ENCODE measurements around the gene GSTA4.

The GSTA4 gene

GRCh38 chr6:52976591-52977035 lies 18.5 kb downstream of the GSTA4 start (continued):
- TF ChIP-seq PPARA (CRISPR knock-in tag; IDR thresholded peaks at IDR 0.05; ENCODE audit: borderline replicate concordance): no peak
- no peak for TF ChIP-seq ARNTL (CRISPR knock-in tag; IDR thresholded peaks at IDR 0.05; ENCODE audit: borderline replicate concordance, low read depth)
- TF ChIP-seq ZNF70 (CRISPR knock-in tag; IDR thresholded peaks at IDR 0.05): no peak
- TF ChIP-seq ZC3H10 (CRISPR knock-in tag; IDR thresholded peaks at IDR 0.05): no peak
- TF ChIP-seq CREB5 (CRISPR knock-in tag; IDR thresholded peaks at IDR 0.05; ENCODE audit: low read depth): no peak
- TF ChIP-seq ZNF565 (CRISPR knock-in tag; conservative IDR thresholded peaks at IDR 0.05; ENCODE audit: low read depth): no peak
- no peak for TF ChIP-seq TOX (CRISPR knock-in tag; IDR thresholded peaks at IDR 0.05; ENCODE audit: borderline replicate concordance)
- TF ChIP-seq CSDC2 (CRISPR knock-in tag; IDR thresholded peaks at IDR 0.05): no peak
- no peak for TF ChIP-seq BACH2 (CRISPR knock-in tag; IDR thresholded peaks at IDR 0.05; ENCODE audit: borderline replicate concordance)

GRCh38 chr6:52976149-52976548 lies 18.9 kb downstream of the GSTA4 start:
- no peak for TF ChIP-seq TCF4 (CRISPR knock-in tag; IDR thresholded peaks at IDR 0.05; ENCODE audit: borderline replicate concordance)
- no peak for TF ChIP-seq ZFP3 (CRISPR knock-in tag; IDR thresholded peaks at IDR 0.05)
- TF ChIP-seq POU6F1 (CRISPR knock-in tag; IDR thresholded peaks at IDR 0.05; ENCODE audit: borderline replicate concordance, low read depth): no peak
- no peak for TF ChIP-seq TSHZ2 (CRISPR knock-in tag; IDR thresholded peaks at IDR 0.05)
- no peak for TF ChIP-seq CSRNP3 (CRISPR knock-in tag; IDR thresholded peaks at IDR 0.05)
- TF ChIP-seq SNAI2 (CRISPR knock-in tag; IDR thresholded peaks at IDR 0.05): no peak
- no peak for TF ChIP-seq GLIS3 (CRISPR knock-in tag; IDR thresholded peaks at IDR 0.05)
- TF ChIP-seq TOX (CRISPR knock-in tag; IDR thresholded peaks at IDR 0.05; ENCODE audit: borderline replicate concordance): no peak
- TF ChIP-seq ARNTL (CRISPR knock-in tag; IDR thresholded peaks at IDR 0.05; ENCODE audit: borderline replicate concordance, low read depth): no peak
- no peak for TF ChIP-seq PPARA (CRISPR knock-in tag; IDR thresholded peaks at IDR 0.05; ENCODE audit: borderline replicate concordance)
- TF ChIP-seq ZNF8 (CRISPR knock-in tag; IDR thresholded peaks at IDR 0.05): no peak
- no peak for ATAC-seq

GRCh38 chr6:52975580-52975979 lies 19.5 kb downstream of the GSTA4 start:
- peak; percentile 55 for ATAC-seq
- no peak for TF ChIP-seq PPARA (CRISPR knock-in tag; IDR thresholded peaks at IDR 0.05; ENCODE audit: borderline replicate concordance)
- no peak for TF ChIP-seq SNAI2 (CRISPR knock-in tag; IDR thresholded peaks at IDR 0.05)
- no peak for TF ChIP-seq TCF4 (CRISPR knock-in tag; IDR thresholded peaks at IDR 0.05; ENCODE audit: borderline replicate concordance)
- no peak for TF ChIP-seq ZNF565 (CRISPR knock-in tag; conservative IDR thresholded peaks at IDR 0.05; ENCODE audit: low read depth)
- TF ChIP-seq TSHZ2 (CRISPR knock-in tag; IDR thresholded peaks at IDR 0.05): no peak
- TF ChIP-seq ESRRG (CRISPR knock-in tag; IDR thresholded peaks at IDR 0.05): no peak
- TF ChIP-seq ISL1 (CRISPR knock-in tag; IDR thresholded peaks at IDR 0.05): no peak
- TF ChIP-seq ZNF8 (CRISPR knock-in tag; IDR thresholded peaks at IDR 0.05): no peak
- no peak for TF ChIP-seq OSR1 (CRISPR knock-in tag; IDR thresholded peaks at IDR 0.05)
- TF ChIP-seq ZFP30 (CRISPR knock-in tag; IDR thresholded peaks at IDR 0.05): no peak
- no peak for TF ChIP-seq TOX (CRISPR knock-in tag; IDR thresholded peaks at IDR 0.05; ENCODE audit: borderline replicate concordance)
- TF ChIP-seq ZNF70 (CRISPR knock-in tag; IDR thresholded peaks at IDR 0.05): no peak
- no peak for TF ChIP-seq ARNTL (CRISPR knock-in tag; IDR thresholded peaks at IDR 0.05; ENCODE audit: borderline replicate concordance, low read depth)
- TF ChIP-seq CSRNP3 (CRISPR knock-in tag; IDR thresholded peaks at IDR 0.05): no peak
- no peak for TF ChIP-seq POU6F1 (CRISPR knock-in tag; IDR thresholded peaks at IDR 0.05; ENCODE audit: borderline replicate concordance, low read depth)
- TF ChIP-seq CSDC2 (CRISPR knock-in tag; IDR thresholded peaks at IDR 0.05): no peak
- TF ChIP-seq BACH2 (CRISPR knock-in tag; IDR thresholded peaks at IDR 0.05; ENCODE audit: borderline replicate concordance): no peak
- TF ChIP-seq ZFP3 (CRISPR knock-in tag; IDR thresholded peaks at IDR 0.05): no peak

Measured in SK-N-SH treated with all-trans-retinoic acid at 6 μM for 48 hours (cell line).